ENCODE measurements around the gene SECISBP2.
"Not testable (repeated sequence)": the region's sequence is repeated elsewhere in the genome, so short reads cannot be mapped to it uniquely, and the experiment has no call there.

The SECISBP2 gene, protein sequence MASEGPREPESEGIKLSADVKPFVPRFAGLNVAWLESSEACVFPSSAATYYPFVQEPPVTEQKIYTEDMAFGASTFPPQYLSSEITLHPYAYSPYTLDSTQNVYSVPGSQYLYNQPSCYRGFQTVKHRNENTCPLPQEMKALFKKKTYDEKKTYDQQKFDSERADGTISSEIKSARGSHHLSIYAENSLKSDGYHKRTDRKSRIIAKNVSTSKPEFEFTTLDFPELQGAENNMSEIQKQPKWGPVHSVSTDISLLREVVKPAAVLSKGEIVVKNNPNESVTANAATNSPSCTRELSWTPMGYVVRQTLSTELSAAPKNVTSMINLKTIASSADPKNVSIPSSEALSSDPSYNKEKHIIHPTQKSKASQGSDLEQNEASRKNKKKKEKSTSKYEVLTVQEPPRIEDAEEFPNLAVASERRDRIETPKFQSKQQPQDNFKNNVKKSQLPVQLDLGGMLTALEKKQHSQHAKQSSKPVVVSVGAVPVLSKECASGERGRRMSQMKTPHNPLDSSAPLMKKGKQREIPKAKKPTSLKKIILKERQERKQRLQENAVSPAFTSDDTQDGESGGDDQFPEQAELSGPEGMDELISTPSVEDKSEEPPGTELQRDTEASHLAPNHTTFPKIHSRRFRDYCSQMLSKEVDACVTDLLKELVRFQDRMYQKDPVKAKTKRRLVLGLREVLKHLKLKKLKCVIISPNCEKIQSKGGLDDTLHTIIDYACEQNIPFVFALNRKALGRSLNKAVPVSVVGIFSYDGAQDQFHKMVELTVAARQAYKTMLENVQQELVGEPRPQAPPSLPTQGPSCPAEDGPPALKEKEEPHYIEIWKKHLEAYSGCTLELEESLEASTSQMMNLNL
- total RNA-seq: 169 to 213 reads per million in 2 donors

DNA sequence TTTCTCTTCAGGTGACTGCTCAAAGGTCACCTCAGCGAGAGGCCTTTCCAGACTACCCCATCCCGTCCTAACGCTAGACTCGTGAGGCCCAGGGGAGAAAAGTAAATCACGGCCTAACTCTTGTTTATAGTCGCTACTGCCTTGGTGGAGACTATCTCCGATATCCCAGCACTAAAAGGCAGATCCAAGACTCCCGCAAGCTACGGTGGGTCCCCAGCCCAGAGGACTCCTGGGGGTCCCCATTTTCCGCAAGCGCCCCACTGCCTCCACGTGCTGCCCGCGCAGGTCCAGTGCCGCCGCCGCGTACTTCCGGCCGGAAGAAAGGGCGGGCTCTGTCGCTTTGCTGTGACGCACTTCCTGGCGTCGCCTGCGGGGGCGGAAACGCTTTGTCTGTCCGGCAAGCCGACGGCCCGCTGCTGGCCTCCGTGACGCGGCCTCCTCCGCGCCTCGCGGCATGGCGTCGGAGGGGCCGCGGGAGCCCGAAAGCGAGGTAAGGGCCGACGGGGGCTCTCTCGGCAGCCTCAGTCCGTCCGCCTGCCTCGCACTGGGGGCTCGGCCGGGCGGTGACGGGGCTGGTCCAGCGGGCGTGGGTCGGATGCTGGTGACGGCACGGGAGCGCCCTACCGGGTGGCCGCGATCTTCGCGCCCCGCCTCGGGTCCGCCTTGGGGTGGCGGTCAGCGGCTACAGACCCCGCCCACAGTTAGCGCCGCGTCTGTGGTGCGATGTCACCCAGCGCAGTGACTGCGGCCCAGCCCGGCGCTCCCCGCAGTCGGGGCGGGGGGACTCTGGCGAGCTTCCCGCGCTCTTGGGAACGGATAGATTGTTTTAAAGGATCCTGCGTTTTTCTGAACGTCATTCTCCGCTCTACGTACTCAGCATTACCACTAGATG, at the start of gene SECISBP2:
TSS of gene SECISBP2 (plus strand) at position 378 of the 892 bp plus-strand sequence. CDS start at position 455, 77 bp downstream.
- DNase-seq: peak; percentile 82 to 97 (median 90)

DNA sequence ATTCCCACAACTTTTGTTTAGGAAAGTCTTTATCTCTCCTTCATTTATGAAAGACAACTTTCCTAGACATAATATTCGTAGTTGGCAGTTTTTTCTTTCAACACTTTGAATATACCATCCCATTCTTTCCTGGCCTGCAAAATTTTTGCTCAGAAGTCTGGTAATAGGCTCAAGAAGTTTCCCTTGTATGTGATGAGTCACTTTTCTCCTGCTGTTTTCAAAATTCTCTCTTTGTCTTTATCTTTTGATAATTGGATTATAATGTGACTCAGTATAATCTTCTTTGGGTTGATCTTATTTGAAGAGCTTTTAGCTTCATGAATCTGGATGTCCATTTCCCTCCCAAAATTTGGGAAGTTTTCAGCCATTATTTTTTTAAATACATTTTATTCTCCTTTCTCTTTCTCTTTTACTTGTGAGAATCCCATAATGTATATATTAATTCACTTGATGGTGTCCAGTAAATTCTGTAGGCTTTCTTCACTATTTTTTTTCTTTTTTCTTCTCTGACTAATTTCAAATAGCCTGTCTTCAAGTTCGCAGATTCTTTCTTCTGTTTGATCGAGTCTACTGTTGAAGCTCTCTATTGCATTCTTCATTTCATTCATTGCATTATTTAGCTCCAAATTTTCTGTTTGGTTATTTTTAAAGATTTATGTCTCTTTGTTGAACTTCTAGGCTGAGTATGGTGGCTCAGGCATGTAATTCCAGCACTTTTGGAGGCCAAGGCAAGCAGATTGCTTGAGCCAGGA, 44.6 kb upstream of the SECISBP2 start:
- no peak for DNase-seq

DNA sequence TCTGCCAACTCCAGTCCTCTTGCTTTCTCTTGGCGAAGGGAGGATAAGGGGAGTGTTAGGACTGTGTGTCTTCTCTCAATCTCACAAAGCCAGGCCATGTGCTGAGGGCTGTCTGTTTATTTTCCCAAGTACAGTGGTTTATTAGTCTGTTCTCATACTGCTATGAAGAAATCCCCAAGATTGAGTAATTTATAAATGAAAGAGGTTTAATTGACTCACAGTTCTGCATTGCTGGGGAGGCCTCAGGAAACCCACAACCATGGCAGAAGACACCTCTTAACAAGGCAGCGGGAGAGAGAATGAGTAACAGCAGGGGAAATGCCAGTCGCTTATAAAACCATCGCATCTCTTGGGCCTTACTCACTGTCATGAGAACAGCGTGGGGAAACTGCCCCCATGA, 43.5 kb upstream of the SECISBP2 start:
- DNase-seq: no peak

DNA sequence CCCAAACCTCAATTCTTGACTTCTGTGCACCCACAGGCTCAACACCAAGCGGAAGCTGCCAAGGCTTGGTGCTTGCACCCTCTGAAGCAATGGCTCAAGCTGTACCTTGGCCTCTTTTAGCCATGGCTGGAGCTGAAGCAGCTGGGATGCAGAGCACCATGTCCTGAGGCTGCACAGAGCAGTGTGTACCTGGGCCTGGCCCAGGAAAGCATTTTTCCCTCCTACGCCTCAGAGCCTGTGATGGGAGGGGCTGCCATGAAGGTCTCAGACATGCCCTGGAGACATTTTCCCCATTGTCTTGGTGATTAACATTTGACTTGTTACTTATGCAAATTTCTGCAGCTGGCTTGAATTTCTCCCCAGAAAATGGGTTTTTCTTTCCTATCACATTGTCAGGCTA, 42.3 kb upstream of the SECISBP2 start:
- DNase-seq: not testable (repeated sequence)

DNA sequence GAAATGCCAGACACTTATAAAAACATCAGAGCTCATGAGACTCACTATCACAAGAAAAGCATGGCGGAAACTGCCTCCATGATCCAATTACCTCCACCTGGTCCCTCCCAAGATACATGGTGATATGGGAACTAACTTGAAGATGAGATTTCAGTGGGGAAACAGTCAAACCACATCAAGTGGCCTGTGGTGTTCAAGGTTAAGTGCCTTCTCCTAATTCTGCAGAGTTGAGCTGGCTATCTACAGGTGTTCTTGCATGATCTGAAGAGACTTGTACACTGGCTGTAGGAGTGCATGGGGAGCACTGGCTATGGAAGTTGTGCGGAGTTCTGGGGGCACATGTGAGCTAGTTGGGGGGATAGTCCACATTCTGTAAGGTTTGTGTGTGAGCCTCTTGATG, 41.3 kb upstream of the SECISBP2 start:
- no peak for DNase-seq

DNA sequence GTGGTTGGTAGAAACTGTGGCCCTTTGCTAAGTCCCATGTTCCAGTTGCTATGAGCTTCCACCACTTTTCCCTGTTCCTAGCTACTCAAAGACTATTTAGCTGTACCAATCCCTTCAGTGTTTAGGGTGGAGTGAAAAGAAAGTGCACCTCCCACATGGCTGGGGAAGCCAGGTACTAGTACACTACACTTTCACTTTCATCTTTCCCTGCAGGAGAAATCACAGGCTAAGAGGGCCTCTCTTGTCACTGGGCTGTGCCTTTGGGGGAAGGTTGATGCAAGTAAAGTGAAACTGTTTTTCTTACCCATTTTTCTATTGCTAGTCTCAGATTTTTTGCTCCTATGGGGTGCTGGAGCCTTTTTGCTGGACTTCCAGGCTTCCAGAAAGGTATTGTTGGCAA, 40.8 kb upstream of the SECISBP2 start:
- DNase-seq: peak in 1 of 5 experiments; percentile 39

DNA sequence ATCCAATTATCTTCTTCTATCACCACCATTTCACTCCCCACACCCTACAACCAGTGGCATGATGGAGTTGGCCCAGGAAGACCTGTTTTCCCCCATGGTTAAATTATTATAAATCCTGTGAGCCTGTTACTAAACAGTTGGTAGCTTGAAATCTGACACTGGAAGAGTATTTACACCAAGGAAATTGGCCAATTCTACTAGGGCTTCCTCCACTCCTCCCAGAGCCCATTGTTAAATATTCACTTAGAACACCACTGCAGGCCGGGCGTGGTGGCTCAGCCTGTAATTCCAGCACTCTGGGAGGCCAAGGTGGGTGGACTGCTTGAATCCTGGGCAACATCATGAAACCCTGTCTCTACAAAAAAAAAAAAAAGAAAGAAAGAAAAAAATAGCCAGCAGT, 39.7 kb upstream of the SECISBP2 start:
- no peak for DNase-seq

DNA sequence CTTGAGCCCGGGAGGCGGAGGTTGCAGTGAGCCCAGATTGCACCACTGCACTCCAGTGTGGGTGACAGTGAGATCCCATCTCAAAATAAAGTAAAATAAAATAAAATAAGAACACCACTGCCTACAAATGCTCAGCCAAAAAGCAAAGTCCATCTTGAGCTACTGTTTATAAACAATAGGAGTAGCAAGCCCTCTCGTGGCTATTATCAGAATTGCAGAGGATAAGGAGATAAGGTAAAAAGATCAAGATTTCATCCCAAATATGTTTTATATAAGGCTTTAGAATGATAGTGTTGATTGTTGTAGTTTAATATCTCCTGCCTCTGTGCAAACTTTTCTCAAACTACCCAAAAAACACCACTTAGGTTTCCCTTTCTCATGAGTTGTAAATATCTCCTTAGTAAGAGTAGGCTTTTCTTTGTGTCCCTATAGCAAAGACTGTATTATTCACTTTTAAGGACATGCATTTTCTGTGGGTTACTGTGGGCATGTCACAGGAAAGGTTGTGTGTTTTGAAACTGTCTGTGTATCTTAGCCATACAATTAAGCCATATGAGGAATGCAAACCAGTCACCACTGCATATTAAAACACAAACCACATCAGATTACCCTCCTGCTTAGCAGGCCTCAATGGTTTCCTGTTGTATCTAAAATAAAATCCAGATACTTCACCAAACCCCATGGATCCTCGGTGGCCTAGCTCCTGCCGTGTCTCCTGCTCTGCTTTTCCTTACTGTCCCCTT, 39.1 kb upstream of the SECISBP2 start:
- peak in 1 of 5 experiments; percentile 64 for DNase-seq

DNA sequence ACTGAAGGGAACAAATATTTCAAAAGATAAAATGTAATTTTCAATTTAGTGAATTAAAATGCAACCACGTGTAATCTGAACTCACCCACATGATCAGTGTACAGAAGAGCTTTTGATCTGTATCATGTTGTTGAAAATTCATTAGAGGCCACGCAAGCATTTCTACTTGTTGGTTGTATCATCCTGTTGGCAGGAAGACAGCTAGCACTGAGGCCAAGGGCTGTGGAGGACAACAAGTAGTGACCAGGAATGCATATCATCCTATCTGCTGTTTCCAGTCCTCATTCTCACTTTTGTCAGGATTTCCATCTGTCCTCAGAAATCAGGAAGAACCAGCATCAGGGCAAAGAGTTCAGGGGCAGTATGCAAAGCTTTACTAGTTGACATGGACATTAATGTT, 37.2 kb upstream of the SECISBP2 start:
- no peak for DNase-seq

DNA sequence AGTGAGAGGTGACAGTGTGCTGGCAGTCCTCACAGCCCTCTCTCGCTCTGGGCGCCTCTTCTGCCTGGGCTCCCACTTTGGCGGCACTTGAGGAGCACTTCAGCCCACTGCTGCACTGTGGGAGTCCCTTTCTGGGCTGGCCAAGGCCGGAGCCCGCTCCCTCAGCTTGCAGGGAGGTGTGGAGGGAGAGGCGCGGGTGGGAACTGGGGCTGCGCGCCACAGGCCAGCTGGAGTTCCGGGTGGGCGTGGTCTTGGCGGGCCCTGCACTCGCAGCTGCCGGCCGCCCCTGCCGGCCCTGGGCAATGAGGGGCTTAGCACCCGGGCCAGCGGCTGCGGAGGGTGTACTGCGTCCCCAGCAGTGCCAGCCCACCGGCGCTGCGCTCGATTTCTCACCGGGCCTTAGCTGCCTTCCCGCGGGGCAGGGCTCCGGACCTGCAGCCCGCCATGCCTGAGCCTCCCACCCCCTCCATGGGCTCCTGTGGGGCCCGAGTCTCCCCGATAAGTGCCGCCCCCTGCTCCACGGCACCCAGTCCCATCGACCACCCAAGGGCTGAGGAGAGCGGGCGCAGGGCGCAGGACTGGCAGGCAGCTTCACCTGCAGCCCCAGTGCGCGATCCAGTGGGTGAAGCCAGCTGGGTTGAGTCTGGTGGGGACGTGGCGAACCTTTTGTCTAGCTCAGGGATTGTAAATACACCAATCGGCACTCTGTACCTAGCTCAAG, 35.9 kb upstream of the SECISBP2 start:
- not testable (repeated sequence) for DNase-seq

DNA sequence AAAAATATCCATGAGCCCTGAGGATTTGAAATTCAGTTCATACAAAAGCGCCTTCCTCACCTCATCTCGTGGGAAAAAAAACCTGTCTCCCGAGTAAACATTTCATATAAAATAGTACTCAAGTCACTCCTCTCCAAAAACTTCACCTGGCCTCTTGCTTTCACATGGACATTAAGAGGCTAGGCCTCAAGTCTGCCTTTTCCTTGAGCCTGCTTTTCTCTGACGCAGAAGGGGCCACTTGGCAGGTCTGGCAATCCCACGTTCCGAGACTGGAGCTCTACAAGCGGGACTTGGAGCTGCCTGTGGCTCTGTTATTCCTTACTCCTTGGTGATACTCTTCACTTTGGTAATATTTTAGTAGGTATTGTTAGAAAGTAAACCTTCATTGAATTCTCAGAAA, 34.2 kb upstream of the SECISBP2 start:
- no peak for DNase-seq

DNA sequence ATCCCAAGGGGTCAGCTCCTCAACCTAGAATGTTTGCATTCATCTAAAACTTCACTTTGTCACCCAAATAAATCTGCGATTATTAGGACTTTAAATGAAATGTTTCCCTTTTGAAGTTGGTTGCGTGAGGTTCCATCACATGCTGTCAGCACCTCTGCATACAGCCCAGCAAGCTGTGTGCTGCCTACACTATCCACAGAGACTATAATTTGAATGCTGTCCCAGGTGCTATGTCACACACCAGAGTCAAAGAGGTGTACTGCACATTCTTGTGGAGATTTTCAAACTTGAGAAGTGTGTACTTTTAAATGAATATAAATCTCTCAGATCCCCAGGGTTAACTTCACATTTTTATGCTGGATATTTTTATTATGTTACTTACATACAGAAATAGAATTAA, 26.6 kb upstream of the SECISBP2 start:
- no peak for DNase-seq

DNA sequence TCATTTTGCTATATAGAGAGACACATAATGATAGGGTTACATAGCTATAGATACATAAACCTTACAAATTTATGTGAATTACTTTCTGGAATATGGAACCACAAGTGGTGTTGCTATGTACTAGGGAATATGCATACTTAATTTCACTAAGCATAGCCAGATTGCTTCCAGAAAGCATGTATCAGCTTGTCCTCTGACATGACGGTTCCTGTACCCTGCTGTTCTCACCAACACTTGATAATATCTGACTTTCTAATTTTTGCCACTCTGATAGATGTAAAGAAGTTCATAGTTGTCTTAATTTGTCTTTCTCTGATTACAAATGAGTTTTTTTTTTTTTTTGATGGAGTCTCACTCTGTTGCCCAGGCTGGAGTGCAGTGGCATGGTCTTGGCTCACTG, 25.3 kb upstream of the SECISBP2 start:
- no peak for DNase-seq

DNA sequence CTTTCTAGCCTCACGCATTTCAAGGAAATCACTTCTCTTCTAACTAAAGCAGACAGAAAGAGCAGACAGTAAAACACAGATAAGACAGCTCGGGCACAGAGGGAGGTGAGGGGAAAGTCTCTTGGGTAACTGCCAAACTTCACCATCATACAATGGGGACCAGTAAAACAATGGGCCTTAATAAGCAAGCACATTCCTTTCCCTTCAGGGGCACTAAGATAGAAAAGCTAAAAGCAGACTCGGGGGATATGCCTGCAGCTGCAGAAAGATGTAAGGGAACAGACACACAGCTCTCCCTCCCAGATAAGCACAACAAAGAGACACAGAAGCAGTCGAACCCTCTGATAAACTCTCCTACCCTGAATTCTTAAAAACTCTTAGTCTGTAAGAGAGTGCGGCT, 22.9 kb upstream of the SECISBP2 start:
- no peak for DNase-seq

DNA sequence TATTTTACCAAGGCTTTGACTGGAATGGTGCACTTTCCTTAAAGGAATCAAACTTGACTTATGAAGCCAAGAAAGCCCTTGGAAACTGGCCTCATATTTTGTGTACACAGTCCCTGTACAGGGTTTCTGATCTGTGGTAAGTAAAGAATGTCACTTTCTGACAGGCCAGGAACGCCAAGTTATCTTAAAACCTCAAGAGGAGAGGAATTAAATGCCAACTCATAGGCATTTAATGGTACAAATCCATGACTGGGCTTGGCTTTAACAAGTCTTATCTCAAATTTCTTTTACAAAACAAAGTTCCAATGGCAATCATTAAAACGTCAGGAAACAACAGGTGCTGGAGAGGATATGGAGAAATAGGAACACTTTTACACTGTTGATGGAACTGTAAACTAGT, 16.3 kb upstream of the SECISBP2 start:
- not testable (repeated sequence) for DNase-seq

DNA sequence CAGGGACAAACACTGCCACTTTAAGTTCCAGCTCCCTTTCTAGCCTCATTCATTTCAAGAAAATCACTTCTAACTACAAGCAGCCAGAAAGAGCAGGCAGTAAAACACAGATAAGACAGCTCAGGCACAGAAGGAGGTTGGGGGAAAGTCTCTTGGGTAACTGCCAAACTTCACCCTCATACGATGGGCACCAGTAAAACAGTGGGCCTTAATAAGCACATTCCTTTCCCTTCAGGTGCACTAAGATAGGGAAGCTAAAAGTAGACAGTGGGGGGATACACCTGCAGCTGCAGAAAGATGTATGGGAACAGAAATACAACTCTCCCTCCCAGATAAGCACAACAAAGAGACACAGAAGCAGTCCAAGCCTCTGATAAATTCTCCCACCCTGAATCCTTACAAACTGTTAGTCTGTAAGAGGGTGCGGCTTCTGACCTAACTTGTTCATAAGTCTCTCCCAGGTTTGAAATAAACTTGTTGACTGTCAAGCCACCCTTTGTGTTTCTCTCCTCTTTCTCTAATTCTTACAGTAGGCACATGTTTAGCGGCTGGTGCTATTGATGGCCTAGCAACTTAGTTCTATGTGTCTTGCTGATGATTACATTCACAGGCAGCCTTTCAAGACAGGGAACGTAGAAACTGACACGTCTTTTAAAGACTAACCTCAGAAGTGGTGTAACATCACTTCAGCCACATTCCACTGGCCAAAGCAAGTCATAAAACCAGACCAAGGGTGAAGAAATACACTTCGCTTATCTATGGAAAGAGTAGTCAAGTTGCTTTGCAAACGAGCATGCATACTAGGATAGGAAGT, 14.1 kb upstream of the SECISBP2 start:
- DNase-seq: no peak

DNA sequence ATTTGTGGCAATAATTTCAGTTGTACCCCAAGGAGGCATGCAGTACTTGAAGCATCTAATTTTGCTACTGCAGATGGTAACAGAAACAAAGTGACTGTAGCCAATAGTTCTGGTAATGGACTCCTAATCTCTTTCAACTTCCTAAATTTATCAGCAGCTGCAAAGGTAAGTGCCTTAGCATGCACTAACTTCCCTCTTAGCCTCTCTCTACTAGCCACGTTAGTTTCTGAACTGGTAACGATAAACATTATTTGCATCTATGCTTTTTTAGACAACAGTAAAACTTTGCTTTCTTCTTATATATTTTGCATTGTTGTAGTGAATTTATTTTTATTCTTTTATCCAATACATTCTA, 13.5 kb upstream of the SECISBP2 start:
- DNase-seq: no peak

DNA sequence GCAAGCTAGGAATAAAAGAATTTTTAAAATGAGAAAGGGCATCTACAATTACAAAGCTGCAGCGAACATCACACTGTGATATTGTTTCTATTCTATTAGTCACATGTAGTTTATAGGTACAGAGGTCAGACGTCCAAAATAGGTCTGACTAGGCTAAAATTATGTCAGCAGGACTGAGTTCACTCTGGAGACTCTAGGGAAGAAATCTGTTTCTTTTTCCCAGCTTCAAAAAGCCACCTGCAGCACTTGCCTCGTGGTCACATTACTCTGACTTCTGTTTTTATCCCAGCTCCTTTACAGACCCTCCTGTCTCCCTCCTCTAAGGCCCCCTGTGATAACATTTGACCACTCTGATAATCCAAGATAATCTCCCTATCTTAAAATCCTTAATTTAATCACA, 12.4 kb upstream of the SECISBP2 start:
- DNase-seq: no peak

DNA sequence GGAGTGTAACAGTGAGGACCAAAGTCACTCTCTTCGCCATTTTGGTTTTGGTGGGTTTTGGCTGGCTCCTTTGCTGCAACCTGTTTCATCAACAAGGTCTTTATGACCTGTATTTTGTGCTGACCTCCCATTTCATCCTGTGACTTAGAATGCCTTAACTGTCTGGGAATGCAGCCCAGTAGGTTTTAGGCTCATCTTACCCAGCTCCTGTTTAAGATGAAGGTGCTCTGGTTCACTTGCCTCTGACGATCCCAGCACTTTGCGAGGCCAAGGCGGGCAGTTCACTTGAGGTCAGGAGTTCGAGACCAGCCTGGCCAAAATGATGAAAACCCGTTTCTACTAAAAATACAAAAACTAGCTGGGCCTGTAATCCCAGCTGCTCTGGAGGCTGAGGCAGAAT, 9.1 kb upstream of the SECISBP2 start:
- DNase-seq: no peak

Measured in T-helper 2 cell (primary cell).